ENCODE data around the gene LRRC3C.

Gene LRRC3C

DNA sequence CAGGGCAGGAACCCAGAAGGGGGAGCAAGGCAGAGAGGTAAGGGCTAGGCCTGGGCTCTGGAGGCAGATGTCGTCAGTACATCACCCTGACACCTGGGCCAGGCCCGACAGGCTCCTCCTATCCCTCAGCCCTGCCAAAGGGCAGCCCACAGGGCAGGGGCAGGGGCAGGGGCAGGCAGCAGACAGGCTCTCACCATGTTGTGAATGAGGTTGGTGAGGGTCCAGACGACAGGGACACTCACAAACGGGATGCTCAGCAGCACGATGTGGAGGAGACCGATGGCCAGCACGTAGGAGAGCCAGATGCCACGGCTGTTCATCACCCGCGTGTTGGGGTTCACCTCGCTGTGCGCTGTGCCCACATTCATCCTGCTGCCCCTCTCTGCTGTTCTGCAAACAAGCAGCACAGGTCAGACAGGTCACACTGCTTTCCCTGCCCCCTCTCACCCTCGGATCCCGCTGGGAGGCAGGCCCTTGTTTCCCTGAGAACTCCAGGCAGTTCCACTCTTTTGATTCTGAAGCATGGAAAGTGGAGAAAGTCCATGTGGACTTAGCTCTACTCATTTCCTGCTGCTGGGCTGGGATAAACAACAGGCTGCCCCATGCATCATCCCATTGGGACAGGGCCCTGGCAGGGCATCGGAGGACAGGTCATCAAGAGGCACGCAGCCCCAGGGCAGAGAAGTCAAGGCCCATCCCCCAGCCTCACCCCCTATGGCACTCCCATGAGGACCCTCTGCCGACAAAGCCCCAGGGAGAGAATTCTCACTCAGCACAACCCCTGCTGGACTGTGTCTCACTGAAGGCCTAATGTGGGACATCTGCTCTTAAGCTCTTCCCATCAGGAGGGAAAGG, 3.5 kb upstream of the LRRC3C start:
- DNase-seq (ENCODE audit: low read depth), result no peak

DNA sequence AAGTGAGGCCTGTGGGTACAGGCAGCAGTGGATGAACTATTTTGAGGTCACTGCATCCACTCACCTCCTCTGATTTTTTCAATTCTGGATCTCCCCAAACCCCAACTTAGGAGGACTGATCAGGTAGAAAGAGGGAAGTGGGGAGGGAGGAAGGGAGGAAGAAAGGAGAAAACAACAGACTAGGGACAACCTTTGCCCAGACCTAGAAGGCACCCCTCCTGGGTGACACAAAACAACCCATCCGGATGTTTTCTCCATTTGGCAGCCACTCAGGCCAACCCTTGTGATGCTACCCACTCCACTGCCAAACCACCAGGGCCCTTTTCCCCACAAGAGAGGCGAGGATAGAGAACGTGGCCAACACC, 2.9 kb upstream of the LRRC3C start:
- no peak for DNase-seq (ENCODE audit: low read depth)

DNA sequence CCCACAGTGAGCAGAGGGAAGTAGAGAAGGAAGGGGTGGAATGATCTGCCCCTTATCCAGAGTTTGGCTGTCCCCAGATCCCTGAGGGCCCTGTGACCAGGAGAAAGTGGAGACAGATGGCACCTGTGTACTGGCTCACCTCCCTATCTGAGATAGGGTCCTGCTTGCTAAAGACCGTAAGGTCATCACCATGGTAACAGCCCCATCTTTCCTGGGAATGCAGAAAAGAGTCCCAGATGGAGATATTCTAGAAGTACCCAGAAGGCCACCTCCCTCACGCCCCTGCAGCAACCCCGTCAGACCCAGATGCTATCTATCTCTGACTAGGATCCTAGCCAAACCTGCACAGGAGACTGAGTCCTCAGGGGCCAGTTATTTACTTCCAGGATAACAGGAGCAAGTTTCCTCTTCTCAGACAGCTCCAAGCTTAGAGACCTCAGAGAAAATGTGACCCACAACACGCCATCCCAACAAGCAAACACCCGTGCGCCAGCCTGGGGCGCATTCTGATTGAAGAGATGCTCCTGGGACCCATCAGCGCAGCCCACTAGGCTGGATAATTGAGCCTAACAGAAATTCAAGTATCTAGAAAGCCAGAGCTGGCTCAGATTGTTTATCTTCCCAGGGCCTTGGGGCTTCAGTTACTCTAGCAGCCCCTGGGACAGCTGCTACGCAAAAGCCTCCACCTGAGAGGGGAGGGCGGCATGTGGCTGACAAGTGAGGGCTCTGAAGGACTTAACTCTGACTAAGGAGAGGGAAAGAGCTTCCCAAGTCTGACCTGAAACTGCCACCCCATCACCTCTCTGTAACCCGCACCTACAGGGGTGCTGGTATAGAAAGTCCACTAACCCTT, 2.0 kb upstream of the LRRC3C start:
- DNase-seq (ENCODE audit: low read depth), result no peak

DNA sequence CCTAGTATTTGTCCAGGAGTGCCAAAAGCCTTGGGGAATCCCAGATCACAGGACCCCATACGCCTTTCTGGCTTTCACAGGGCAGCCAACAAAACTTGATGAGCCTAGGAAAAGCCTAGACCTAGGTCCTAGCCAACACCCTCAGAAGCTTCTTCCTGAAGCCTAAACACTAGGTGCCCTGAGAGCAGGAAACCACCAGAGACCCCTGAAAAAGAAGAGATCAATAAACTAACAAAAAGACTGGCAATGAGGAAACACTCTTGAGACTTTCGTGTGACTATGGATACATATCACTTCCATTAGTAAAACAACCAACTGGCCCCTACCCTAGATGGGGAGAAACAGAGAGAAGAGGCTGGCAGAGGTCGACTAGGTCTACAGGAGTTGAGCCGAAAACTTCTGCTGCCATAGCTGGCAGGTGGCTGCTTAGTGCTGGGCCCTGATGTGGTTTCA, 1.4 kb upstream of the LRRC3C start:
- no peak for DNase-seq (ENCODE audit: low read depth)

DNA sequence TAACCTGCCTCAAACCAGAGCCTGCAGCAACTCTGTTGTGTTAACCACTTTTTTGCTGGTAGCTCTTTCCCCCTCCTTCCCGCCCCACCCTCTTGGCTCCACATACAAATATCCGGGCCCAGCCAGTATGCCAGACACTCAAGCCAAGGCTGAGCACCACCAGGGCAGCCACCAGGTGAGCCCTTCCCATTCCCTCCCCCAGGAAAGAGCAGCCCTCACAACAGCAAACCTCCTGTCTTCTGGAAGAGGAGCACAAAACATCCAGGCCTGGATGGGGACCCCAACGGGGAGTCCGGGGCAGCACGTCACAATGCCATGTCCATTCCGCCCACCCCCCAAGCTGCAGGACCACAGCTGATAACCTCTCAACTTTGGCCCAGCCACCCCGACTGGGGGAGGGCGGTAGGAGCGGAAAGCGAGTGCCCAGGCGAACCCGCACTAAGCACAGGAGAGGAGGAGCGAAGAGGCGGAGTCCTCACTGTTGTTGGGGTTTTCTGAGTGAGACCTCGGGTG, 888 bp upstream of the LRRC3C start:
- DNase-seq (ENCODE audit: low read depth), result peak; percentile 44

DNA sequence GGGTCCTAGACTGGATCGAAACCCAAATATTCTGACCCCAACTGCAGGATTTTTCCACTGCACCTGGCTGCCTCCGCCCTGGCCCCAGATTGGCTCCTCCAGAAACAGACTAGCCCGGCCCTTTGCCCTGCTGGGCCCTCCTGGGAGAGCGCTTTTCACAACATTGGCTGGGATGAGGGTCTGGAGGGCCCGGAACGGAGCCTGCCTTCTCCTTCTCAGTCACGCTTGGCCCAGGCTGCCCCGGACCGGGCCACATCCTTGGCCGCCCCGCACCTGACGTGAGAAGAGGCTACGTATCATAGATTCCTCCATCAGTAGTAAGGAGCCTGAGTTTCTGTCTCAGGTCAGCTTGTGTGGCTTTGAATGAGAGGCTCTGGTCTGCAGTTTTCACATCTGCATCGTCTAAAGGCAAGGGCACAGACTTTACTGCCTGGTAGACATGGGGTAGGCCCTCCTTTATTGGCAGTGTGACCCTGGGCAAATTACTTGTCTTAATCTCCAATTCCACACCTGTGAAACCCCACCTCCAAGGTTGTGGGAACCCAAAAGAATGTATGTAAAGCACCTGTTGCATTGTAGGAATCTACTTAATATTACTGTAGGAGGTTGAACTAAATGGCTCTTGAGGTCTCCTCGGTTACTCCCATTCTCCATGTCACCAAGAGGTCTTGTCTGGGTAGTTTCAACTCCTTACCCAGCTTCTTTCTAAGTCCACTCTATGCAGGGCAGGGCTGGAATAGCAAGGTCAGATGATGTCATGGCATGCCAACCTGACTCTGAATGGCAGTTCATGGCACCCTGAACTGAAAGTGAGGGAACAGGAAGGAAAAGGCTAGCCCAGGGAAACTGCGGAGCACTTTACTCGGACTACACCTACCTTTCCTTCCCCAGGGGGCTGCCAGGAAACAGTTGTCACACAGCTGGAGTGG, 661 bp downstream of the LRRC3C start:
- DNase-seq (ENCODE audit: low read depth), result no peak

DNA sequence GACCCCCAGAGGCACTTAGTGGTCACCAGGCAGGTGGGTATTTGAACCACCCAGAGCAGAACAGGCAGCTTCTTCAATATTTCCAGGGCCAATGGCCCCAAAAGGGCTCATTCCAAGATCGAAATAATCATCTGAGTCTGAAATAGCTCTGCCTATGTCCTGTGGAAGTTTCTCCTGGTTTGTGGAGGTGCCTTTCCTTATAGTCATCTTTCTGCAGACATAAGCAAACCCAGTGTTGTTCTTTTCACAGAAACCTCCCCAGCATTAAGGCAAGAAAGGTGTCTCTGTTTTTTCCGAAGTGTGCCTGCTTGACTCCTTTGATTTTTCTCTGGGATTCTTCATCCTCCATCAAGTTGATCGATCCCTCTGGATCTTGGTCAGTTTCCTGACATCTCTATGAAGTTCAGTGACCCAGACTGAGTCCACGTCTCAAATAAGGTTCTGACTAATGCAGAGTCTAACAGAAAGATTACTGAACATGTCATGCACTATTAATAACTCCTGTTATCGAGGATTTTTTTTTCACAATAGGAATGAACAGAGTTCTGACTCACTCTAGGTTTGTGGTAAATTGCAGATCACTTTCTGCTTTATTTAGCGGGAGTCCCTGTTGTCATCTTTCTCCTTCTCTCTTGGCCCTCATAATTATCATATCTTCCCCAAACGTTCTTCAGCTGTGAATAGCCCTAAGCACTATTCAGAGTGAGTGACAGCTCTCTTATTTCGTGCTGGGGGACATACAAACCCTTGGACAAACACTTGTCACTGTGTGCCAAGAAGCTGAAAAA, 1.5 kb downstream of the LRRC3C start:
- no peak for DNase-seq (ENCODE audit: low read depth)

DNA sequence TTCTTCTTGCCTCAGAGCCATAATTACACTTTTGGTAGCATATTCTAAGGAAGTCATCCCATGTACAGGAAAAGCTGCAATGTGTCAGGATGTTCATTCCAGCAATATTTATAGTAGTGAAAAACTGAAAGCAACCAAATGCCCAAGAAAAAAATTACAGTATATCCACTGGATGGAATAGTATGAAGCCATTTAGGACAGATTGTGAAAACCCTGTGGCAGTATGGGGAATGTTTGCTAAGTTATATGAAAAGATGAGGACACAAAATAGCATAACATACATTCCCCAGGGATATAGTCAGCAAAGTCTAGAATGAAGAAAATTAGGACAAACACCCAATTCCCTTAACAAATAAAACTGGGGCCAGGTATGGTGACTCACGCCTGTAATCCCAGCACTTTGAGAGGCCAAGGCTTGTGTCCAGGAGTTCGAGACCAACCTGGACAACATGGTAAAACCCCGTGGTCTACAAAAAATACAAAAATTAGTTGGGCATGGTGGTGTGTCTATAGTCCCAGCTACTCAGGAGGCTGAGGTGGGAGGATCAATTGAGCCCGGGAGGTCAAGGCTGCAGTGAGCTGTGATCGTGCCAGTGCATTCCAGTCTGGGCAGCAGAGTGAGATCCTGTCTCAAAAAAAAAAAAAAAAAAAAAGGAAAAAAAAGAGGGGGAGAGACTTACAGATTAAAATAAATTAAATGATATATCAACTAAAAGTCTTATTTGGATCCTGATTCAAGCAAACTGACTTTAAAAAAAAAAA, 2.3 kb downstream of the LRRC3C start:
- no peak for DNase-seq (ENCODE audit: low read depth)

DNA sequence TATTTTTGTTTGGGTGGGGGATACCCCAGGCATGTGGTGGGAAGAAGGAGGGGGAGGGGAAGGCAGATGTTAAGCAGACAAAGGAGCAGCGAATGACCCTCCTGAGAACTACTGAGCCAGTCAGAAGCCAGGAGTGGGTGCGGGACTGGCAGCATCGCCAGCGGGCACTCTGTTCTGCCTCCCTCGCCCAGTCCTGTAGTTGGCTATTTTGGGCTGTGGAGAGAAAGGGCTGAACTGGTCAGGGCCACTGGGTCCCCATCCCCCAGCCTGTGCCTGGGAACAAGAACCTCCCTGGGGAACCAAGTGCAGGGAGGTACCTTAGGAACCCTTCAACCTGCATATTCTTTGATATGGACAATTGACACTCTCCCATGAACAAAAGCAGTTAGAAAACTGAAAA, 6.4 kb downstream of the LRRC3C start:
- no peak for DNase-seq (ENCODE audit: low read depth)

DNA sequence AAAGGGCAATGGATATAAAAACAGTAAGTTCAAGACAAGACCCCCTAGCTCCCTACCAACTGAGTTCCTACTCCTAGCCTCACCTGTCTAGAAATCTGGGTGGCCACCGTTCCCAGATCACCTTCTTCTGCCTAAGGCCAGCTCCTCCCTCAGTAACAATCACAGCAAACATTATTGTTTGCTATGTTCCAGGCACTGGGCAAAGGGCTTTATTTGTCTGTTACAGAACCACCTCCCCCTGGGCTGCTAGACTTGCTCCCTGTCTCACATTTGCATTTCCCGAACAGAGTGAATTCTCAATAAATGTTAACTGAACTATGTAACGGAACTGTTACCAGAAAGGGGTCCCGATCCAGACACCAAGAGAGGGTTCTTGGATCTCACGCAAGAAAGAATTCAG, 6.8 kb downstream of the LRRC3C start:
- no peak for DNase-seq (ENCODE audit: low read depth)

DNA sequence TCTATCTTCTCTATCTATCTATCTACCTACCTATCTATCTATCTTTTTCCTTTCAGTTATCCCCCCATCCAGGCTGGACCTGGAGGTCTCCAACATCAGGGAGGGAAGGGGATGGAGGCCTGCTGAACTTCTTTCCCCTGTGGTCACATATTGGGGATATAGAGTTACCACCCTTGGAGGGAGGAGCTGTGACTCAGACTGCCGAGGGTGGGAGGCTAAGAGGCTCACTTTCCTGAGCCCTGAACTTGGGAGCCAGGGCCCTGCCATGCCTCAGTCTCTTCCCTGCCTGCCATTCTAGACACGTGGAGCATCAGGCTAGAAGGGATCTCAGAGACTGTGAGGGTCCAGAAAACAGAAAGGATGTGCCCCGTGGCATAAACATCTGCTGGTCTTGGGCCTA, 8.4 kb downstream of the LRRC3C start:
- DNase-seq (ENCODE audit: low read depth), result no peak

DNA sequence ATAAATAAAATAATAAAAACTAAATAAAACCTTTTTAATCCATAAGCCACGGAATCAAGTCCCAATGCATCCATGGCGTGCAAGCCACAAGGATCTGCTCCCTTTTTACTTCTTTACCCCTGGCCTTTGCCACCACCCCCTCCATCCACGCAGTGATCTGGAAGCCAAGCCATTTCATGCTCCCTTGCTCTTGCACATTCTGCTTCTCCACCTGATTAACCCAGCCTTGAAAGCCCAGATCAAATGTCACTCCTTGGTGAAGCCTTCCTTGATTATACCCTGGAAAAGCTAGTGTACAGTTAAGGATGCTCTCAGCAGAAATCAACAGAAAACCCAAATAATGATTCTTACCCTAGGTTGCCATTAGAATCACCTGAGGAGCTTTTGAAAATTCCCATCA, 9.9 kb downstream of the LRRC3C start:
- DNase-seq (ENCODE audit: low read depth), result no peak

DNA sequence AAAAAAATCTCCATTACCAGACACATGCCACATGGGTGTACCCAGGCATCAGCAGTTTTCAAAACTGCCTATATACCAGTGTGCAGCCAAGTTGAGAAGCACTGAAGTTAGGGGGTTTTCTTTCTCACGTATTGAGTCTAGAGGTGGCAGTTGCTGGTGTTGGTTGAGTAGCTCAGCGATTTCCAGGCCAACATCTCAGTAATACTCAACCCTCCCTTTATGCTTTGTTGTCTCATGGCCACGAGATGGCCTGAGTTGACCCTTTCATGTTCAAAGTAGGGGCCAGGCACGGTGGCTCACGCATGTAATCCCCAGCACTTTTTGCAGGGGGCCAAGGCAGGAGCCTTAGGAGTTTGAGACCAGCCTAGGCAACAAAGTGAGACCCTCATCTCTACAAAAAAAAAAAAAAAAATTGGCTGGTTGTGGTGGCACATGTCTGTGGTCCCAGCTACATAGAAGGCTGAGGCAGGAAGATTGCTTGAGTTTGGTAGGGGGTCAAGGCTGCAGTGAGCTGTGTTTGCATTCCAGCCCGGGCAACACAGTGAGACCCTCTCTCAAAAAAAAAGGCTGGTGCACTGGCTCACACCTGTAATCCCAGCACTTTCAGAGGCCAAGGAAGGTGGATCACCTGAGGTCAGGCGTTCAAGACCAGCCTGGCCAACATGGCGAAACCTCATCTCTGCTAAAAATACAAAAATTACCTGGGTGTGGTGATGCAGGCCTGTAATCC, 10.8 kb downstream of the LRRC3C start:
- DNase-seq (ENCODE audit: low read depth), result no peak

DNA sequence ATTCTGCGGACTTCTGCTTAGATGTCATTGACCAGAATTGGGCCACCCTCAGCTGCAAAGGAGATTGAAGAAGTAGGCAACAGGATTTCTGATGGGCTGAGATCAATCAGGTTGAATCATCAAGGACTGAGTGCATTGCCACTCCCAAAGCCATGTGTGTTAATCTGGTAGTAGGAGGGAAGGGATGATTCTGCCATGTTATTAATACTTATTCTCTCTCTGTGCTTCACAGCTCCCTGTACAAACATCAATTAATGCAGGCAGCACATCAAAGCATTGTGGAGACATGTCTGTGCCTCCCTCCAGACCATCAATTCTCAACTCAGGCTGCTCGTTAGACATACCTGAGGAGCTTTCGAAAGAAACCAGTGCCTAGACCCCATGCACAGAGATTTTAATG, 11.6 kb downstream of the LRRC3C start:
- DNase-seq (ENCODE audit: low read depth), result no peak

DNA sequence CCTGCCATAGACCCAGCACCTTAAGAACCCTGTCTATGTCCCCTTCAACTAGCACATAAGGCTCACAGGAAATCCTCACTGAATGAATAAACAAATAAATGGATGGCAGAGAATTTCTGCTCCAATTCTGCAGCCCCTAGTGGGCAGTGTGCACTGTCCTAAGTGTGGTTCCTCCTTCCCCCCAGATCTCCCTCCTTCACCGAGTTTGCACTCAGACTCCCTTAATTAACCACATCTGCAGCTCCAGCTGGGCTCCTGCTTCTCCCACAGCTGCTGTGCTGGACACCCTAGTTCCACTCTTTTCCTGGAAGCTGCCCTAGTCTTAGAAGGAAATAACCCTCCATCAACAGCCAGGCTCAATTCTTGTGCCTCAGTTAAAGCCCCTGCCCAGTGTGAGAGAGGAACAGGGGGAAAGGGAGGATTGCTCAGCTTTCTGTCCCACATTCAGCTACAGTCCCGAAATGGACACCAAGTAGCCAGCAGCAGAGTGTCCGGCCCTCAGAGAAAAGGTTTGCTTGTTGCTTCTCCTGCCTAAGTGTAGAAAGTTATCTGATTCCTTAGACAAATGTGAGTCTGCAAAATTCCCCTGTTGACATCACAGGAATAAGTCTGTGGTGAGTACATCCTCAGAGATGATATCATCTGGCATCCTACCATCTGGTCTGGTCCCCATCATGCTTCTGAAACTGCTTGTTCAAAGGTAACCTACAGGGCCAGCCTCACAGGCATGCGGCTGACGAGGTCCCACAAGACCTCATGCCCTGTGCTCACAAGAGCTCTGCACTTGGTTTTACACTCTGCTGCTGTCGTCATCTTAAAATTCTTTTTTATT, 12.3 kb downstream of the LRRC3C start:
- DNase-seq (ENCODE audit: low read depth), result peak; percentile 31

DNA sequence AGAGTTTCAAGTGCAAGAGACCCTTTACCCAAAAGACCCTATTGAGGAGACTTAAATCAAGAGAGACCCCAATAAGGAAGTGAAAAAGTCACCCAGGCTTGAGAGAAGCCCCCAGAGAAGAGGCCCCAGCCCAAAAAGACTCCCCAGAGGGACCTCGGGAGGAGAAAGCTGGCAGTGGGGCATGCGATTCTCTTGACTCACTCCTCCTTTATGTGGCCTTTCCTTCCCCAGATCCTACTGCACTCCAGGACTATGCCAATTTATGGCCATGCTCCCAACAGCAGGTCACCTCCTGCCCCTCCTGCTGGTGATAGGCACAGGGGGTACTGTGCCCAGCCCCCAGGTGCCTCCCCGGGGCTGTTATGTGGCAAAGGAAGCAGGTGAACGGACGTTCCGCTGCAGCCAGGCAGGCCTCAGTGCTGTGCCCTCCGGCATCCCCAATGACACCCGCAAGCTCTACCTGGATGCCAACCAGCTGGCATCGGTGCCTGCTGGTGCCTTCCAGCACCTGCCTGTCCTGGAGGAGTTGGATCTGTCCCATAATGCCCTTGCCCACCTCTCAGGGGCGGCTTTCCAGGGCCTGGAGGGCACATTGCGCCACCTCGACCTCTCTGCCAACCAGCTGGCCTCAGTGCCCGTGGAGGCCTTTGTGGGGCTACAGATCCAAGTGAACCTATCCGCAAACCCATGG, 16.3 kb downstream of the LRRC3C start:
- no peak for DNase-seq (ENCODE audit: low read depth)

DNA sequence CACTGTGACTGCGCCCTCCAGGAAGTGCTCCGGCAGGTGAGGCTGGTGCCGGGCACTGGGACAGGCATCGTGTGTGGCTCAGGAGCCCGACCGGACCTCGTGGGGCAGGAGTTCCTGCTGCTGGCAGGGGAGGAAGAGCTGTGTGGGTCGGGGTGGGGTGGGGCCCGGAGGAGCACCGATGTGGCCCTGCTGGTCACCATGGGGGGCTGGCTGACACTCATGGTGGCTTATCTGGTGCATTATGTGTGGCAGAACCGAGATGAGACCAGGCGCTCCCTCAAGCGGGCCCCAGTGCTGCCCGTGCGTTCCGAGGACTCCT, 16.8 kb downstream of the LRRC3C start:
- no peak for DNase-seq (ENCODE audit: low read depth)

Measured in activated T-cell treated with anti-CD3 and anti-CD28 coated beads for 24 hours (primary cell).